Endothelial cell of hepatic sinusoid (primary cell): ENCODE data around the gene SH2D3A.
"Not testable (repeated sequence)": the region's sequence is repeated elsewhere in the genome, so short reads cannot be mapped to it uniquely, and the experiment has no call there.

ENCODE experiments used
- in situ Hi-C: cut with HindIII; loops from 2 replicates; pipeline ENCODE4 v1.10.0; 2017; ENCODE audit warnings: low sequenced_read_pairs

The SH2D3A gene

GRCh38 chr19:6790194-6791128, 23.2 kb upstream of the SH2D3A start:
- in situ Hi-C loops: no loop called here

GRCh38 chr19:6788896-6789295, 21.7 kb upstream of the SH2D3A start:
- in situ Hi-C loops: no loop called here

GRCh38 chr19:6787393-6787792, 20.2 kb upstream of the SH2D3A start:
- in situ Hi-C loops: no loop called here

- in situ Hi-C loops: no loop called here
Measured at GRCh38 chr19:6779206-6779605, 12.0 kb upstream of the SH2D3A start.

GRCh38 chr19:6778386-6778785, 11.2 kb upstream of the SH2D3A start:
- in situ Hi-C loops: no loop called here

DNA sequence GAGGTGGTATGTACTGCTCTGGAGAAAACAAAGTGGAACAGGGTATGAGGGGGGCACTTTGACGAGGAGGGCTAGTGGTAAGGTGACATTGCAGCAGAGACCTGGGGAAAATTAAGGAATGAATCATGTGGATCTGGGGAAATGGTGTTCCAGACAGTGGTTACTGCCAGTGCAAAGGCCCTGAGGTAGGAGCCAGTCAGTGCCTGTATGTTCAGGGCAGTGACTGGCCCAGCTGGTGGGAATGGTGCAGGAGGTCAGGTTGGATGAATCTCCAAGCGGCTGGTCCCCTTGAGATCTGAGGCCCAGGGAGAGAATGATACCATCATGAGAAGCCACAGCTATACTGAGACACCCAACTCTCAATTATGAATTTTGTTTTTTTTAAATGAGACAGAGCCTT, 10.2 kb upstream of the SH2D3A start:
- in situ Hi-C loops: no loop called here

GRCh38 chr19:6776999-6777398, 9.8 kb upstream of the SH2D3A start:
- in situ Hi-C loops: no loop called here

- in situ Hi-C loops: not testable (repeated sequence)
Measured at GRCh38 chr19:6776045-6776444, 8.8 kb upstream of the SH2D3A start.

- in situ Hi-C loops: no loop called here
Measured at GRCh38 chr19:6774821-6775707, 7.8 kb upstream of the SH2D3A start.

DNA sequence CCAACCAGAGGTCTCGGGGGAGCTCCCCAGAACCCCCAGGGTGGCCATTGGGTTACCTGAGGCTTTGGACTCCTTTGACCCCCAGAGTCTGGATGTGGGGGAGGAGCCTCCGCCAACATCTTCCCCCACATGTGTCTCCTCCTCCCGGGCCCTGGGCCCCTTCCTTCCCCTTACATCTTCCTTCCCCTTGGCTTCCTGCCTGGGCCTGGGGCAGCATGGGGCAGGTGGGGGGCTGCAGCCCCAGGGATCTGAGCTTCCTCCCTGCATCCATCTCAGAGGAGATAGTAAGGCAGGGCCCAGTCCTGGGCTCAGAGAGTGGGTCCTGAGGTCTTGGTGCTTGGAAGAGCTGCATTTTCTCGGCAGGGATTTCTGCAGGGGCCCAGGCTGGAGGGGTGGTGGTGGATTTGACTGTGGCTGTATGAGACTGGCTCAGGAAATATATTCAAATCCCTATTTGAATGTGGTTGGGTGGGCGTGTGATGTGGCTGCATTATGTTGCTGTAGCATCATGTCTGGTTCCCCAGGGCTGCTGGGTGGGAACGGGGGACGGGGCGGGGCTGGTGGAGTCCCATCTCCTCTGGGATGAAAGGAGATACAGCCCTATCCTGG, 6.2 kb upstream of the SH2D3A start:
- in situ Hi-C loops: no loop called here

GRCh38 chr19:6772866-6773322, 5.7 kb upstream of the SH2D3A start:
- in situ Hi-C loops: no loop called here

DNA sequence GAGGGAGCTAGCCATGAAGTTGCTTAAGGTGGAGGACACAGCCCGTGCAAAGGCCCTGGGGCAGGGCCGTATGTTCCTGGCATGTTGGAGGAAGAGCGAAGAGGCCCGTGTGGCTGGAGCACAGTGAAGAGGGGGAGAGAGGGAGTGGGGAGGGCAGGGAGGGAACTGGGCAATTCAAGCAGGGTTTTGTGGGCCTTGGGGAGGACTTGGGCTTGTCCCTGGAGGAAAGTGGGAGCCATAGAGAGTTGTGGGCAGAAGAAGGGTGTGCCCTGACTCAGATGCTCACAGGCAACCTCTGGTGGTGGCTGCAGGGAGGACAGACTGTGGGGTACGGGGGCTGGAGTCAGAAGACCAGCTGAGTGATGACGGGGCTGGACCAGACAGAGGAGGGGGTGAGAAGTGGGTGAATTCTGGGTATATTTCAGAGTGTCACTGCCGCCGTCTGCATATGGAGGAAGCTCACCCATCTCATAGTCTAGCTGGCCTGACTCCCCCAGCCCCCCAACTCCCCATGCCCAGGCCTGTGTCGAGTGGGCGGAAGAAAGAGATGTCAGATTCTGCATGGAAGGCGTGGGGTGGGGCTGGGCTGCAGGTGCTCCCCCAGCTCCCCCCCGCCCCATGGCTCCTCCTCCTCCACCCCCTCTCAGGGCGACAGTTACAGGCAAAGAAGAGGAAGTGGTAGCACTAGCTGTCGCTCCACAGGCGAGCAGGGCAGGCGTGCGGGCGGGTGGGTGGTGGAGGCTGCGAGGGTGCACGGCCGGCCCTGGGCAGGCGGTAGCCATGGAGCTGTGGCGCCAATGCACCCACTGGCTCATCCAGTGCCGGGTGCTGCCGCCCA, 5.0 kb upstream of the SH2D3A start, which contains the start of gene VAV1:
TSS of gene VAV1 (plus strand) at position 681 of the 838 bp plus-strand sequence. CDS start at position 781, 100 bp downstream.
- in situ Hi-C loops: no loop called here

DNA sequence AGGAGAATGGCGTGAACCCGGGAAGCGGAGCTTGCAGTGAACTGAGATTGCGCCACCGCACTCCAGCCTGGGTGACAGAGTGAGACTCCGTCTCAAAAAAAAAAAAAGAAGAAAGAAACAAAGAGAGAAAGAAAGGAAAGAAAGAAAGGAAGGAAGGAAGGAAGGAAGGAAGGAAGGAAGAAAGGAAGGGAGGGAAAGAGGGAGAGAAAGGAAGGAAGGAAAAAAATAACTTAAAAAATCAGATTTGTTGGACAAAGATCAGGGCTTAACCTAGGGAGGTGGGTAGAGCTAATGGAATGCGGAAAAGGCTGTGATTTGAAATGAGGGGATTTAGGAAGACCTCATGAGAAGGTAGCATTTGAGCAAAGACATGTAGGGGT, 4.4 kb upstream of the SH2D3A start:
- in situ Hi-C loops: not testable (repeated sequence)

- in situ Hi-C loops: no loop called here
Measured at GRCh38 chr19:6769006-6769619, 1.9 kb upstream of the SH2D3A start.

- in situ Hi-C loops: no loop called here
Measured at GRCh38 chr19:6768236-6768785, 1.1 kb upstream of the SH2D3A start.

- in situ Hi-C loops: no loop called here
Measured at GRCh38 chr19:6767081-6767356, 216 bp downstream of the SH2D3A start.

GRCh38 chr19:6766357-6767080, 716 bp downstream of the SH2D3A start:
- in situ Hi-C loops: no loop called here

DNA sequence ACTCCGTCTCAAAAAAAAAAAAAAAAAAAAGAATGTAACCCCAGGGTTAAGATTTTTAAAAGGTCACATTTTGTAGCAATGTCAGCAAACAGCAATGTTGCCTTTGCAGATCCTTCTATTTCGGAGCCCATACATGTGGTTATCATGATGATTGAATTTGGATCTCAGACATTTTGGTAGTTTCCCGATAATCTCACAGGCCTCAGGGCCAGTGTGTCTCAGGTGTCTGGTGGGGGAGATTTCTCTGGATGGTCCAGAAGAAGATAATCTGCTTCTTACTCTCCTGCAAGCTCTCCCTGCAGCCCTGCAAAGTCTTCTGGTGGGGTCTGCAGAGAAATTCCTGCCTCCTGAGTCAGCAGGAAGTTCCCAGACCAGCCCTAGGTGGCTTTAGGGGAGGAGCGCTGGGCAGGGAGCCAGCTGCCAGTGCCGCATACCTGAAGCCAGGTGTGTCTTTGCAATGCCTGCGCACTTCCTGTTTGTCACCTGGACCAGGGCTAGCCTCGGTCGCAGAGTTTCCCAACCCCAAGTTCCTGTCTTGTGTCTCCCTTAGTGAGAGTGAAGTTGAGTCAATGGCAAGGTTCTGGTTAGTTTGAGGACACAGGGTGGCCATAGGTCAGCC, 1.4 kb downstream of the SH2D3A start:
- in situ Hi-C loops: no loop called here
